GM18951 (cell line): ENCODE results near the gene KMT2B.

Experiments
- POLR2A ChIP-seq: IDR thresholded peaks from 4 replicates; pipeline ENCODE4 v1.6.1; 2011; ENCODE audit warnings: mild to moderate bottlenecking; ENCODE audit not compliant: insufficient read length, insufficient read depth; ENCODE audit errors: extremely low read depth
- in situ Hi-C: fragments of 300-500 bp; cut with MboI; formaldehyde crosslinking; loops from one replicate; pipeline ENCODE4 v1.12.0; 2022; ENCODE audit warnings: low sequenced_read_pairs, mixed read lengths, inconsistent platforms; ENCODE audit not compliant: unreplicated experiment

The KMT2B gene

DNA sequence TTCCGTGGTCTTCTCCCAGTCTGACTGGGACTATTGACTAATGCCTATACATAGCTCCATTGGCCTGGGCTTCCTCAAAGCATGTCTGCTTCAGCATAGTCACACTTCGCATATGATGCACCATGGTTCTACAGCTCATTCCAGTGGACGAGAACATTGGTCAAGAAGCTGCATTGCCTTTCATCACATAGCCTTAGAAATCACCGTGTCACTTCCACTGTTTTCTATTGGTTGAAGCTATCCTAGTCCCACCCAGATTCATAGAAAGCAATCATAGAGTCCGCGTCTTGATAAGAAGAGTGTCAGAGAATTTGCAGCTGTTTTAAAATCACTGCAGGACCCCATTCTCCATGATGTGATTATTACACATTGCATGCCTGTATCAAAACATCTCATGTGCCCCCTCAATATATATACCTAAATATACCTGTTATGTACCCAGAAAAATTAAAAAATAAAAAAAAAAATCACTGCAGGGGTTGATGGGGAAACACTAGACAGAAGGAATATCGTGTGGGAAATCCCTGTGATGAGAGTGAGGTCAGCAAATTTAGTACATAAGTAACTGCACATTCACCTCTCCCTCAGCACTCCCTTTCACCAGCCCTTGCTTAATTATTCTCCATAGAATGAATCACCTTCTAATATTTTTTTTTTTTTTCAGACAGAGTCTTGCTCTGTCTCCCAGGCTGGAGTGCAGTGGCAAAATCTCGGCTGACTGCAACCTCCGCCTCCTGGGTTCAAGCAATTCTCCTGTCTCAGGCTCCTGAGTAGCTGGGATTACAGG lies 55.4 kb downstream of the KMT2B start:
- in situ Hi-C loops, result no loop called here
- TF ChIP-seq POLR2A, result no peak

DNA sequence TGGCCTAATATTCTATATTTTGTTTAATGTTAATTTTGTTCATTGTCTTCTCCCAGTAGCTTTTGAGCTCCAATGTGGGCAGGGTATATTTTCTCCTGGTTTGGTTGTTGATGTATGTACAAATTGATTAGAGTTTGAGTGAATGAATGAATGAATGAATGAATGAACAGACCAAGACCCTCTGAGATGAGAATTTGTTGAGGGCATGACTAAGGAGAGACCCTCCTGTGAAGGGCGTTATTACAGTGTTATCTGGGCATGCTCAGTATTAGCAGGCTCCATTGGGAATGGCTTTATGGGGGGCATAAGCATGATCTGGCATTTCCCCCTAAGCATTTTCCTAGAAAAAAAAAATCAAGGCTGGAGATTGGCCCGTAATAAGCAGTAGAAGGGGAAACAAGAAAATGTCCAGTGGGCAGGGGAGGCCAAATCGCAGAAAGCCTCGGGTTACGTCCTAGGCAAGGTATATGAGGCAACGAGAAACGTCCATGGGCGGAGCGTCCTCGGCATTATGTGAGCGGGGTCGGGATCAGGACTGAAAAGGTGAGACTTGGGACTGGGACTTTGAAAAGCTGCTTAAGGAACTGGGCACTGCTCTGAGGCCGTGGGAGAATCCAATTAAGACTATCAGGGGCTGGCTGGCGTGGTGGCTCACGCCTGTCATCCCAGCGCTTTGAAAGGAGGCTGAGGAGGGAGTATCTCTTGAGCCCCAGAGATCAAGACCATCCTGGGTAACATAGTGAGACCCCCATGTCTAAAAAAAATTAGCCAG lies 56.7 kb downstream of the KMT2B start:
- in situ Hi-C loops, result no loop called here
- TF ChIP-seq POLR2A, result no peak

DNA sequence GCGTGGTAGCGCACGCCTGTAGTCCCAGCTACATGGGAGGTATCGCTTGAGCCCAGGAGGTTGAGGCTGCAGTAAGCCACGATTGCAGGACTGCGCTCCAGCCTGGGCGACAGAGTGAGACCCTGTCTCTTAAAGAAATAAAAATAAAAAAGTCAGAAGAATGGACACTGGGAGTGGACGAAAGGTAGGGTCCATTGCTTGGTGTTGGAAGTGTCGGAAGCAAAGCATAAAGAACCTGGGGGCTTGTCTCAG lies 57.2 kb downstream of the KMT2B start:
- TF ChIP-seq POLR2A, result no peak

DNA sequence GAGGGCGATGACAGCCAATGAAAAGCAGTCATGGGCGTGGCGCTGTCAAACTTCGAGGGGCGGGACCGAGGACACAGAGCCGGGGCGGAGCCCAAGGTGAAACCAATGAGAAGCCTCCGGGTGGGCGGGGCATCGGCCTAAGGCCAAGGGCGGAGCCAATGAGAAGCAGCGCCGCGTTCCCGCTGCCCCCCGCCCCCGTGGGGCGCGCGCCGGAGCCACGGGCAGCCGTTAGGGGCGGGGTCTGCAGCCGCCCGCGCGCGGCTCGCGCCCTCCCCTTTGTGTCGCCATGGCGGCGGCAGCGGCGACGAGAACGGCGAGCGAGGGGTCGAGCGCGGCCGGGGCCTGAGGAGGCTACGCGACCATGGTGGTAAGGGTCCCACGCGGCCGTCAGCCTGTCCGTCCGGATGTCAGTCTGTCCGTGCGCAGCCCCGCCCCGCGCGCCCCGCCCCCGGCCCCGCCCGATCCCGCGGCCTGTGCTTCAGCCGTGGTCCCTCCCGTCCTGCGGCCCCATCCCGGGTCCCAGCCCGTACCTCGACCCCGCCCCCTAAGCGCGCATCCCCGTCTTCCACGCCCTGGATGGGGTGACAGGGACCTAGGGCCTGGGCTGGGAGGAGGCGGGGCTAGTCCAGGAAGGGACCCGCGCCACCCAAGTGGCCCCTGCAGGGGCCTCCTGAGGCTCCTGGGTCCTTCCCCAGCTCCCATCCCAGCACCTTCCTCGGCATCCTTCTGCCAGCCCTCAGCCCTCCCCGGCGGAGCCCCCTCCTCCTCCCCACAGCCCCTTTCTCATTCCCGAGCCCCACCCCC lies 57.7 kb downstream of the KMT2B start, which contains the start of gene ARHGAP33:
ARHGAP33 (plus strand) TSS at position 267 of the 804 bp plus-strand sequence; CDS start at position 362, 95 bp downstream.
- TF ChIP-seq POLR2A, result peak; percentile 67
- in situ Hi-C loops, result no loop called here

More for the DNA sequence above, 57.2 kb downstream of the KMT2B start:
- in situ Hi-C loops, result no loop called here

DNA sequence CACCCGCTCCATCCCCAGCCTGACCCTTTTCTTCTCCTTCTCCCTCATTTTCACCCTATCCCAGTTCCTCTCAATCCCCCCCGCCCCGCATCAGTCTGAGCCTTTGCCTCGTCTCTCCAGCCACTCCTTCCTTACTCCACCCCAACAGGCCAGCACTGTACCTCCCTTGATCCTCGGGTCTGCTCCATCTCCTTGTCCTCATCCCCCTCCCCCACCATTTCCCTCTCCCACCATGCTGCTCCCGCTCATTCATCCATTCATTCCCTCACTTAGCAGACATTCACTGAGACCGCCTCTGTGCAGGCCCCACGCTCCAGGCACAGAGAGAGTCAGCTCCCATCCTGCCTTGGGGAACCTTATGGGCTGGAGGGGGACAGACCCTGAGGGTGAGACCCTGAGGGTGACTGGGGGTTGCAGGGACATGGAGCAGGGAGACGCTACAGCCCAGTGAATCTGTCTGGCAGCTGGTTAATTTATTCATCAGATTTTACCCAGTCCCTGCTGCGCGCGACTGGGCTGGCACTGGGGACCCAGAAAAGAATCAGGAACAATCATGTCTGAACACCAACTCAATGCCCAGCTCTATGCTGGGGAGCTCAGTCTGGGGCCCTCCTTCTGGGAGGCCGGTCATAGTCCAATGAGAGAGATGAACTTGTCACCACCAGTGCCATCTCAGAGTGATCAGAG lies 58.4 kb downstream of the KMT2B start:
- in situ Hi-C loops, result no loop called here
- TF ChIP-seq POLR2A, result no peak

DNA sequence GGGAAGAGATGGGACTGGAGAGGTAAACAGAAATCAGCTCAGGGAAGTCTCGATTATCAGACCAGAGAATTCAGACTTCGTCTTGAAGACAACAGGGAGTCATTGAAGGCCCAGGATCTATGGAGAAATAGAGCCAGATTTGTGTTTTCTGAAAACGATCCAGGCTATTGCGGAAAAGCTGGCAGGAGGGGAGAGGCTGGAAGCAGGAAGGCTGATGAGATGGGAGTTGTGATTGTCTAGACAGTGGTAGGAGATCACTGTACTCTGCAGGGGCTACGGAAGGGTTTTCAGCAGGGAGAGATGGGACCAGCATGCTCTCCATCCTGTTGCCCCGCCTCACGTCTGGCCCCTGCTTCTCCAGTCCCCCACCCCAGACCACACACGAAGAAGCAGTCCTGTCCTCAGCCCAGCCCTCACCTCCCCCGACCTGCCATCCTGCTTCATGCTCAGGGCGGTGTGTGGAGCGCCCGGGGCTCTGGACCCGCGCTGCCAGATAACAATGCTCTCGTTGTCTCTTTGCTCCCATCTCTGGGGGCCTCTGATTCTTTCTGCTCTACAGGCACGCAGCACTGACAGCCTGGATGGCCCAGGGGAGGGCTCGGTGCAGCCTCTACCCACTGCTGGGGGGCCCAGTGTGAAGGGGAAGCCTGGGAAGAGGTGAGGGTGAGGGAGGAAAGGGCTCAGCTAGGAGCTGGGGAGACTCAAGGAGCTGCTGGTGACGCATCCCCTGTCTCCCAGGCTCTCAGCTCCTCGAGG lies 59.5 kb downstream of the KMT2B start:
- in situ Hi-C loops, result no loop called here
- no peak for TF ChIP-seq POLR2A

DNA sequence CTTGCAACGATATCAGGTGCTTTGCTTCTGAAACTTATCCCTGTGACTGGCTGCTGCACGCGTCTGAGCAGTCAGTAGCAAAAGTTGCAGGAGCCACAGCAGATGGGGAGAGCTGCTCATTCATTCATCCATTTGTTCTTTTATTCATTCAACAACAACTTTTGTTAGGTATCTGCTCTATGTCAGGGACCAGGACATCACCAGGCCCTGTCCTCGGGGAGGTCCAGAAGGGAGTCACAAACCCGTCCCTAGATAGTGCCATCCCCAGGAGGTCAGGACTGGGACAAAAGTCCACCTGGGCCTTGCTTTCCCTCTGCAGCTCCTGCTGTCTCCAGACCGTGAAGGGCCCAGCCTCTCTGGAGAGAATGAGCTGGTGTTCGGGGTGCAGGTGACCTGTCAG lies 60.2 kb downstream of the KMT2B start:
- in situ Hi-C loops, result no loop called here

DNA sequence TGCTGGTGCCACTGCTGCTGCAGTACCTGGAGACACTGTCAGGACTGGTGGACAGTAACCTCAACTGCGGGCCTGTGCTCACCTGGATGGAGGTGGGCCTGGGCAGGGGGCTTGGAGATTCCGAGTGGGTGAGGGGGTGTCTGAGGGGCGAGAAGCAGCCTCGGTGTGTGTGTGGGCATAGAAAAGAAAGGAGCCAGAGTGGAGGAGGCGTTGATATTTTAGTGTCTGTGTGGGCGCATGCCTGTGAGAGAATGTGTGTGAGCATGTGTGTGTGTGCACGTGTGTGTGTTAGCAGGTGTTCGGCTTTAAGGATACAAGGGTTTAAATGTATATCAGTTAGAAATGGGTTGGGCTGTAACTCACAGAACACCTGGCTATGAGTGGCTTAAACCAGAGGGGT lies 61.2 kb downstream of the KMT2B start:
- TF ChIP-seq POLR2A, result no peak

More for the DNA sequence above, 60.2 kb downstream of the KMT2B start:
- TF ChIP-seq POLR2A, result no peak

DNA sequence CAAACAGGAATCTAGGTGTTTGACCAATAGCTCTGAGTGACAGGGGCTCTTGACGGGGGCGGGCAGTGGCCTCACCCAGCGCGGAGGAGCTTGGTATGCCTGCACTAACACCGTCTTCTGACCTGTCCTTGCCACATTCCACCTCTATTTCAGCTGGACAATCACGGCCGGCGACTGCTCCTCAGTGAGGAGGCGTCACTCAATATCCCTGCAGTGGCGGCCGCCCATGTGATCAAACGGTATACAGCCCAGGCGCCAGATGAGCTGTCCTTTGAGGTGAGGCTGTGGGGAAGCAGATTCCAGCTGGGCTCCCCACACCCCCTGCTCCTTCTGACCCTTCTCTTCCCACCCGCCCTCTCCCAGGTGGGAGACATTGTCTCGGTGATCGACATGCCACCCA lies 62.3 kb downstream of the KMT2B start:
- no peak for TF ChIP-seq POLR2A
- in situ Hi-C loops, result no loop called here

More for the DNA sequence above, 61.2 kb downstream of the KMT2B start:
- in situ Hi-C loops, result no loop called here

DNA sequence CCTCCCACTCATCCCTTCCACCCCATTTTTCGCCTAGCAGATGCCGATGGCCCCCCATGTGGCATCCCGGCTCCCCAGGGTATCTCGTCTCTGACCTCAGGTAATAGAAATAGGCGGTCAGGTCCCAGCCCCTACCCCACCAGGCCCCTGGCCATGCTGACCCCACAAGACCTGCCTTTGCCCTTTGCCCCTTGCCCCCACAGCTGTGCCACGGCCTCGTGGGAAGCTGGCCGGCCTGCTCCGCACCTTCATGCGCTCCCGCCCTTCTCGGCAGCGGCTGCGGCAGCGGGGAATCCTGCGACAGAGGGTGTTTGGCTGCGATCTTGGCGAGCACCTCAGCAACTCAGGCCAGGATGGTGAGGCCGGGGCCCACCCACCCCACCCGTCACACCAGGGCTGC lies 62.9 kb downstream of the KMT2B start:
- in situ Hi-C loops, result no loop called here
- no peak for TF ChIP-seq POLR2A

DNA sequence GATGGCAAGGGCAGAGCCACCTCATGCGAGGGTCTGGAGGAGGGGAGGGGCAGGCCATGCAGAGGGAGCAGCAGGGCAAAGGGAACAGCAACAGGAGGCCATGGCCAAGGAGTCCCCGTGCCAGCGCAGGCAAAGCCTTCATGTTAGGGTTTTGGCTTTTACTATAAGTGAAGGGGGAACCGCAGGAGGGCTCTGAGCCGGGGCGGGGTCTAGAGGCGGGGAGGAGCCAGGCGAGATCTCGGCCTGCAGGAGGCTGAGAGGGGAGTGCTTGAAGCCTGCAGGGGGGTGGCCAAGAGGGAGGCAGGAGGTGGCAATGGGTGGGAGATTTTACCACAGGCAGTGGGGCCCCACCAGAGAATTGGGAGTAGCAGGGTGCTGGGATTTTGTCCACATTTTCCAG lies 63.8 kb downstream of the KMT2B start:
- in situ Hi-C loops, result no loop called here
- TF ChIP-seq POLR2A, result no peak

DNA sequence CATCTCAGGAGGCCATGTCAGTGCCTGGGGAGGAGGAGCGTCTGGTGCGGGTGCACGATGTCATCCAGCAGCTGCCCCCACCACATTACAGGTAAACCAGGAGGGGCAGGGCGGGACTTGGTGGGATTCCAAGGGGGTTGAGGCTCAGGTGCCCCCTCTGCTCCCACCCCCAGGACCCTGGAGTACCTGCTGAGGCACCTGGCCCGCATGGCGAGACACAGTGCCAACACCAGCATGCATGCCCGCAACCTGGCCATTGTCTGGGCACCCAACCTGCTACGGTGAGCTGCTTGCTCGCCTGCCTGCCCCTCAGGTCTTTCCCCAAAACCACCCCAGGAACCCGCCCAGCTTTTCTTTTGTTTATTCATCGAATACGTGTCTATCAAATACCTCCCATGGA lies 64.8 kb downstream of the KMT2B start:
- in situ Hi-C loops, result no loop called here
- no peak for TF ChIP-seq POLR2A
